Suprapubic skin (tissue), 3 donors: ENCODE measurements around the gene CNR2.

Experiments used
- CTCF ChIP-seq, 2 donors: fragments of 200-600 bp in 1 of 2; fragments of 450-650 bp in 1 of 2; sonication (generic) in 1 of 2; IDR thresholded peaks; one replicate each; pipeline ENCODE4 v1.5.1; 2016 to 2019; ENCODE audit warnings: antibody characterized with exemption in 2 of 2, mild to moderate bottlenecking in 1 of 2, moderate library complexity in 1 of 2
- POLR2A ChIP-seq, 2 donors: fragments of 450-650 bp; IDR thresholded peaks; one replicate each; pipeline ENCODE4 v1.6.1; 2017; ENCODE audit warnings: antibody characterized with exemption in 2 of 2, mild to moderate bottlenecking in 2 of 2, moderate library complexity in 2 of 2

DNA sequence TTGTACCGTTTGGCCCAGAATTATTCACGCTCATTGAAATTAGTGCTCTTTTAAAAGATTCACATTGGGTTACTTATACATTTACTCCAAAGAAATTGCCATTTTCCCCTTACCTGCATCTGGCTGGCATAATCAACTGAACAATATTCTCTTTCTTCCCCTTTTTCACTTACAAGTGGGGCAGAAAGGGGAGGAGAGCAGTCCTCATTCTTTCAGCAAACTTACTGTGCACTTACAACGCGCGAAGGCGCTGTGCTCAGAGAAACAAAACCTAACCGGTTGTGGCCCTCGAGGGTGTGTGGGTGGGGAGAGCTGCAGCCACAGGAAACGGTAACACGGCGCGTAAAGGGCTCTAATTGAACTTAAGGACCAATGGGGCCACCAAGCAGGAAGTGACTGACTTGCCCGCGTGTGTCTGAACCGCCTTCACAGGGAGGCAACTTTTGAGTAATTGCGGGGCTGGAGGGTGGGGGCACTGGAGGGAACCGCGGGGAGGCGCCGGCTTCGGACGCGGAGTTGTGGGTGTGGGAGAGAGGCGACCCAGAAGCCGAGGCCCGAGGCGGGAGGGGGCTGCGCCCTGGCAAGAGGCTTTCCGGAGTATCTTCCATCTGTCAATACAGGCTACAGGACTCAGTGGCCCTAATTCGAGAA, 45.8 kb upstream of the CNR2 start:
- TF ChIP-seq POLR2A (IDR thresholded peaks at IDR 0.05) (no peak), CTCF (IDR thresholded peaks at IDR 0.05) (peak in 1 of 2 donors; percentile 17)
